Neural crest cell (in vitro differentiated cells): ENCODE measurements around the gene ZGRF1. TPM values are rescaled to one million over a fixed set of nuclear protein-coding genes. Genes with fewer than 3 reads are reported as not detected.

Experiments
- DNase-seq: peaks from one replicate; pipeline ENCODE4 v3.0.0; 2021; ENCODE audit warnings: low read depth, mixed read lengths, low spot score
- H3K27ac Mint-ChIP-seq: one replicate; pipeline ENCODE4 v1.8.0; 2021; ENCODE audit warnings: mild to moderate bottlenecking, mixed read lengths; ENCODE audit not compliant: unreplicated experiment
- H3K27me3 Mint-ChIP-seq: 2 replicates; pipeline ENCODE4 v1.8.0; 2021; ENCODE audit warnings: low read depth, mild to moderate bottlenecking, mixed read lengths
- H3K36me3 Mint-ChIP-seq: 2 replicates; pipeline ENCODE4 v1.8.0; 2021; ENCODE audit warnings: low read depth, mild to moderate bottlenecking, mixed read lengths
- H3K4me1 Mint-ChIP-seq: 2 replicates; pipeline ENCODE4 v1.8.0; 2021; ENCODE audit warnings: mixed read lengths
- H3K4me3 Mint-ChIP-seq: one replicate; pipeline ENCODE4 v1.8.0; 2021; ENCODE audit warnings: mild to moderate bottlenecking, mixed read lengths
- H3K9me3 Mint-ChIP-seq: 2 replicates; pipeline ENCODE4 v1.8.0; 2021; ENCODE audit warnings: mixed read lengths
- CTCF ChIP-seq: fragments of 200-600 bp; sonication (generic); conservative IDR thresholded peaks from 2 replicates; pipeline ENCODE4 v1.5.0; 2021; ENCODE audit warnings: antibody characterized with exemption, mild to moderate bottlenecking
- total RNA-seq: library from RNA; stranded (reverse); gene quantifications from 2 replicates; pipeline ENCODE4 v1.2.1, GENCODE V29; 2021

Gene ZGRF1
- total RNA-seq, 1 donor from 2014 or later = 36.0 TPM

DNA sequence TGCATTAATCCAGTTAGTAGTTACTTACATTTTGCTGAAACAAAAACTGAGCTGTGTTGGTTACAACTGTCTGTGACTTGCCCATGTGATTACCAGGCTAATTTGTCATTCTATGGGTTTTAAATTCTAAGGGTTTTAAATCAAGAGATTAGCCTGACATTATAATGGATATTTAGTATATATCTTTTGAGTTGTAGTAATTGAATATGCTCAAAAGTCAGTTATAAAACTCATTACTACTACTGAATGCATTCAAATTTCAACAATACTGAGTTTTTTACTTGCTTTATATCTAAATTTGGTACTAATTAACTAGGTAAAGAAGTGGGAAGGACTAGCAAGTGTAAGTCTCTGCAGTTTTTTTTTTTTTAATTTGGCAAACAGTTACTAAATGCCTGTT, 14.9 kb upstream of the ZGRF1 start:
- TF ChIP-seq CTCF = no peak
- DNase-seq = no peak
- no peak overlapping the region for H3K4me3 Mint-ChIP-seq
- no peaks in the 10 kb centered on the region for H3K27me3 Mint-ChIP-seq
- no peaks in the 10 kb centered on the region for H3K9me3 Mint-ChIP-seq
- H3K27ac Mint-ChIP-seq = no peak overlapping the region
- H3K4me1 Mint-ChIP-seq = peaks cover 9% of the 10 kb centered on the region
- H3K36me3 Mint-ChIP-seq = peaks cover 10% of the 10 kb centered on the region

DNA sequence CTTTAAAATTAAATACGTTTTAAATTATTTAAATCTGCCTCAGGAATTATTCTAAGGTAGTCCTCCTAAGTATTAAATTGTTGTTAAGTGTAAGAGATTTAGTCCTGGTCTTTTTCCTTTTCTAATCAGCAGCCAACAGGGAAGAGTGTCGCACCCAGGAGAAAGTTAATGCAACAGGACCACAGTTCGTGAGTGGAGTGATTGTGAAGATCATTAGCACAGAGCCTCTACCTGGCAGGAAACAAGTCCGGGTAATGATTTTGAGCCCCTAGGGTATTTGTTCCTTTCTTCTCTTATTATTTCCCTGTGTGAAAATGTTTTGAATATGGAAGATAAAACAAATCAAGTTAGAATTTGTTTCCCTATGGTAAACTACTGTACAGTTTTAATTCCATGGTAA, 13.6 kb upstream of the ZGRF1 start:
- Mint-ChIP-seq H3K4me1 (peaks cover 9% of the 10 kb centered on the region), H3K27ac (no peak overlapping the region)

DNA sequence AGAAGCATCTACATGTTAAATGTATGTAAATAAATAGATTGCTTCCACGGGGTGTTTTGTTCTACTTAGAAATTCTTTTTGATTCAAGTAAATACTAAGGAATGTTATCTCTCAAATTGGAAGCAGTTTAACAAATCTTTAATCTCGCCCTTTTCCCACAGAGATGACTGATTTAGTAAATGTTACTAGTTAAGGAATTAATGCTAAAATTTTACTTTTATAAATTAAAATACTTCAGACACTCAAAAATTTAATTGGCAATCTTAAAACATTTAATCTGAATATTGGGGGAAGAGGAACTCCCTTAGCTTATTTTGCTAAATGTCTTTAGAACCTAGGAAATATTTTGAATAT, 12.3 kb upstream of the ZGRF1 start:
- Mint-ChIP-seq H3K4me1 (peaks cover 9% of the 10 kb centered on the region), H3K9me3 (no peaks in the 10 kb centered on the region), H3K27me3 (no peaks in the 10 kb centered on the region), H3K27ac (no peak overlapping the region), H3K4me3 (no peak overlapping the region), H3K36me3 (peaks cover 5% of the 10 kb centered on the region)
- no peak for DNase-seq
- no peak for TF ChIP-seq CTCF

More for the DNA sequence above, 13.6 kb upstream of the ZGRF1 start:
- no peak for TF ChIP-seq CTCF
- H3K36me3 Mint-ChIP-seq = peaks cover 5% of the 10 kb centered on the region
- H3K9me3 Mint-ChIP-seq = no peaks in the 10 kb centered on the region
- no peak overlapping the region for H3K4me3 Mint-ChIP-seq
- no peaks in the 10 kb centered on the region for H3K27me3 Mint-ChIP-seq
- no peak for DNase-seq

DNA sequence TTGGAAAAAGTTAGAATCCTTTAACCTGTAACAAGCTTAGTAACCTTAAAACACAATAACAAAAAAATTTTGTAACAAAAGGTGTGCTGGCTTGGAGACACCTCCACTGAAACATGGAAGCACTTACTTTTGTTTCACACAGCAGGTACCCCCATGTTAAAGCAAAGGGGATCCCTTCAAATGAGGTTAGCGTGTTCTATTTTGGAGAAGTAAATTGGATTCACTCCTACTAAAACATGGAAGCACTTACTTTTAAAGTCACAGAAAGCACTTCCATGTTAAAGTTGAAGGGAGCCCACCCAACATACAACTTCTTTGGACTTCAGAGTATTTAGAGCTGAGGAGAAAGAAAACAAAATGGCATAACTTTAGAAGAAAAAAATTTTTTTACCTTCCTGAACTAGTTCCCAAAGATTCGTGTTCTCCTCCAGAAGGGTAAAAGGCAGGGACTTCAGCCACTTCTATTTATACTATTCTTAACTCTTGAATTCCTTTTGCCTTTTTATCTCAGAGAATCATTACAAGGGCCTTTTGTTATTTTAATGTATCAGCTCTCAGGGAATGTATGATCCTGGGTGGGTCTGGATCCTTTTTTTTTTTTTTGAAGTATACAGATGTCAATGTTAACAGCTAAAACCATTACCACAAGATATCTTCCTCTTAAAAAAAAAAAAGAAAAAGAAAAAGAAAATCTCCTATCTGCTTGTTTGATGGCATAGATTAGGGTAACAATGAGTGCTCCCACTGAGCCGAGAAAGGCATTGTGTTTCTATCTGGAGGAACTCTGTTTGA, 11.8 kb upstream of the ZGRF1 start:
- peaks cover 9% of the 10 kb centered on the region for H3K4me1 Mint-ChIP-seq
- no peak overlapping the region for H3K27ac Mint-ChIP-seq
- no peaks in the 10 kb centered on the region for H3K9me3 Mint-ChIP-seq
- TF ChIP-seq CTCF = no peak
- no peak for DNase-seq
- no peaks in the 10 kb centered on the region for H3K27me3 Mint-ChIP-seq
- H3K36me3 Mint-ChIP-seq = peaks cover 5% of the 10 kb centered on the region
- H3K4me3 Mint-ChIP-seq = no peak overlapping the region

DNA sequence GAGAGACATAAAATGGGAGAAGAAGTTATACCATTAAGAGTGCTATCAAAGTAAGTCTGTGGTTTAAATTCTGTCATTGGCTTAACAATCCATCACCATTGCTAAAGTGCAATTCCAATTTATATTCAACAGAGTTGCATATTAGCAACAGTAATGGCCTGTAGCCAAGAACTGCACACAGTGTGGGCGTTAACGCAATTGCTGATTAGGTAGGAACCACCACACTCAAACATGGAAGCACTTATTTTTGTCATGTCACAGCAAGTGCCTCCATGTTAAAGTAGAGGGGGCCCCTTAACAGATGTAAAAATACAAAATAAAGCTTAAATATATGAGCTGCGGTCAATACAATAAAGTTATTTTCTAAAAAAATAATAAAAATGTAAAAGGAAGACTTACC, 11.1 kb upstream of the ZGRF1 start:
- Mint-ChIP-seq H3K9me3 (no peaks in the 10 kb centered on the region), H3K4me3 (no peak overlapping the region), H3K36me3 (peaks cover 5% of the 10 kb centered on the region), H3K27ac (no peak overlapping the region), H3K4me1 (peaks cover 9% of the 10 kb centered on the region), H3K27me3 (no peaks in the 10 kb centered on the region)
- TF ChIP-seq CTCF = no peak
- no peak for DNase-seq
